Body of pancreas (tissue), 2 donors: ENCODE results near the gene PDAP1. TPM values are rescaled to one million over a fixed set of nuclear protein-coding genes. Genes with fewer than 3 reads are reported as not detected.

Source experiments
- total RNA-seq, 2 donors: library from RNA; depleted of rRNA; stranded (reverse); fragments of >200 nt; gene quantifications; one replicate each; pipeline ENCODE4 v1.1.0, GENCODE V29; 2016

Gene PDAP1
- total RNA-seq, 2 donors from 2014 or later: 22.7 to 52.4 TPM

Other genes starting within 250 kb of the PDAP1 start
- gene KPNA7, start 200.5 kb downstream of the PDAP1 start, total RNA-seq: 1 to 10 TPM in 1 of 2 donors, under 1 TPM in 1; 0.33 to 1.0 TPM
- gene MYH16, start 135.8 kb downstream of the PDAP1 start, total RNA-seq: under 1 TPM in 1 of 2 donors, not detected in 1; under 0.01 TPM
- gene ARPC1A, start 82.7 kb downstream of the PDAP1 start, total RNA-seq: 100 to 1,000 TPM in 1 of 2 donors, 10 to 100 TPM in 1; 63.0 to 106 TPM
- gene ARPC1B, start 33.9 kb downstream of the PDAP1 start, total RNA-seq: 100 to 1,000 TPM in 1 of 2 donors, 10 to 100 TPM in 1; 60.0 to 131 TPM
- 10 to 100 TPM; 29.6 to 31.6 TPM for gene BUD31, start 372 bp upstream of the PDAP1 start, total RNA-seq
- 1 to 10 TPM; 1.6 to 3.4 TPM for gene PTCD1, start 30.2 kb upstream of the PDAP1 start, total RNA-seq
- gene CPSF4, start 30.3 kb upstream of the PDAP1 start, total RNA-seq: 10 to 100 TPM; 24.4 to 31.1 TPM
- 100 to 1,000 TPM in 1 of 2 donors, 10 to 100 TPM in 1; 98.6 to 259 TPM for gene ATP5MF, start 57.6 kb upstream of the PDAP1 start, total RNA-seq
- 10 to 100 TPM in 1 of 2 donors, 1 to 10 TPM in 1; 5.4 to 22.7 TPM for gene ZNF789, start 64.3 kb upstream of the PDAP1 start, total RNA-seq
- gene ZNF394, start 91.7 kb upstream of the PDAP1 start, total RNA-seq: 10 to 100 TPM; 18.7 to 21.4 TPM
- 1 to 10 TPM; 3.3 to 4.7 TPM for gene ZKSCAN5, start 96.1 kb upstream of the PDAP1 start, total RNA-seq
- gene FAM200A, start 143.5 kb upstream of the PDAP1 start, total RNA-seq: 1 to 10 TPM; 3.9 to 7.3 TPM
- gene ZNF655, start 150.0 kb upstream of the PDAP1 start, total RNA-seq: 10 to 100 TPM; 73.5 to 86.4 TPM
- gene TMEM225B, start 189.7 kb upstream of the PDAP1 start, total RNA-seq: under 1 TPM in 1 of 2 donors, not detected in 1; 0.52 TPM
- gene ZSCAN25, start 208.3 kb upstream of the PDAP1 start, total RNA-seq: 10 to 100 TPM; 12.7 to 25.7 TPM